22Rv1 (cell line): Measurements from ENCODE around the gene USP12.
"Not testable (repeated sequence)": the region's sequence is repeated elsewhere in the genome, so short reads cannot be mapped to it uniquely, and the experiment has no call there.

Experiments used
- H3K27ac ChIP-seq: fragments of 450-650 bp; 2 replicates; pipeline ENCODE4 v1.5.1; 2017
- ZFX ChIP-seq: fragments of 450-650 bp; IDR thresholded peaks from 2 replicates; pipeline ENCODE4 v1.6.1; 2017; ENCODE audit warnings: antibody characterized with exemption, borderline replicate concordance
- TF ChIP-seq, protein P1 (sequence below): fragments of 450-650 bp; IDR thresholded peaks from 2 replicates; pipeline ENCODE4 v1.5.1; 2017; ENCODE audit warnings: mild to moderate bottlenecking

Gene USP12

DNA sequence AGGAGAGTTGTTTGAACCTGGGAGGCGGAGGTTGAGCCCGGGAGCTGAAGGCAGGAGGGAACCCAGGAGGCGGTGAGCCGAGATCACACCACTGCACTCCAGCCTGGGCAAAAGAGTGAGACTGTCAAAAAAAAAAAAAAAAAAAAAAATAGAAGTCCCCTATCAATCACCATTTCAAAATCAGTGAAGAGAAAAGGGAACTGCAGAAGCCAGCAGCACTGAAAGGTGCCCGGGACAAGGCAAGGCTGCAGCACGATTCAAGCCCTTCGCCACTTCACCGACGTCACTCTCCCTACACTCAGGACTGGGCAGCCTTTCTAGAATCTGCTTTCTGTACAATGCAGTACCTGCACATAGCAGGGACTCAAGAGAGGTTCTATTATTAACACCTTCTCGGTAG, 21.9 kb upstream of the USP12 start:
- no peak for TF ChIP-seq ZFX
- TF ChIP-seq, protein P1, sequence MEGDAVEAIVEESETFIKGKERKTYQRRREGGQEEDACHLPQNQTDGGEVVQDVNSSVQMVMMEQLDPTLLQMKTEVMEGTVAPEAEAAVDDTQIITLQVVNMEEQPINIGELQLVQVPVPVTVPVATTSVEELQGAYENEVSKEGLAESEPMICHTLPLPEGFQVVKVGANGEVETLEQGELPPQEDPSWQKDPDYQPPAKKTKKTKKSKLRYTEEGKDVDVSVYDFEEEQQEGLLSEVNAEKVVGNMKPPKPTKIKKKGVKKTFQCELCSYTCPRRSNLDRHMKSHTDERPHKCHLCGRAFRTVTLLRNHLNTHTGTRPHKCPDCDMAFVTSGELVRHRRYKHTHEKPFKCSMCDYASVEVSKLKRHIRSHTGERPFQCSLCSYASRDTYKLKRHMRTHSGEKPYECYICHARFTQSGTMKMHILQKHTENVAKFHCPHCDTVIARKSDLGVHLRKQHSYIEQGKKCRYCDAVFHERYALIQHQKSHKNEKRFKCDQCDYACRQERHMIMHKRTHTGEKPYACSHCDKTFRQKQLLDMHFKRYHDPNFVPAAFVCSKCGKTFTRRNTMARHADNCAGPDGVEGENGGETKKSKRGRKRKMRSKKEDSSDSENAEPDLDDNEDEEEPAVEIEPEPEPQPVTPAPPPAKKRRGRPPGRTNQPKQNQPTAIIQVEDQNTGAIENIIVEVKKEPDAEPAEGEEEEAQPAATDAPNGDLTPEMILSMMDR, result no peak
- H3K27ac ChIP-seq, result no peak overlapping the region

DNA sequence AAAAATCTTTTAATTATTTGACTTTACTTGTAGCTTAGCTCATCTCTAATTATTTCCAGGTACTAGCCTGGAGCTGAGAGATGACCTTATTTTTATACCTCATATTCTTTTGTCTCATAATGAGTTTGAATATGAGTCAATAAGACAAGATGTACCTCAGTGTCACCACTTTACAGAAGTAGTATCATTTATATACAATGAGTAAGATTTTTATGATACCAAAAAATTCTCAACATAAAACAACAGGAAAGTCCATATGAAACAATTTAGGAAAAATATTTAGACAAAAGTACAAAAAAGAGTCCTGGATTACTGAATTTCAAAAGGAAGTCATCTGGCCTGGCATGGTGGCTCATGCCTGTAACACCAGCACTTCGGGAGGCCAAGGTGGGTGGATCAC, 21.4 kb upstream of the USP12 start:
- TF ChIP-seq ZFX, result no peak
- TF ChIP-seq, protein P1, result no peak

DNA sequence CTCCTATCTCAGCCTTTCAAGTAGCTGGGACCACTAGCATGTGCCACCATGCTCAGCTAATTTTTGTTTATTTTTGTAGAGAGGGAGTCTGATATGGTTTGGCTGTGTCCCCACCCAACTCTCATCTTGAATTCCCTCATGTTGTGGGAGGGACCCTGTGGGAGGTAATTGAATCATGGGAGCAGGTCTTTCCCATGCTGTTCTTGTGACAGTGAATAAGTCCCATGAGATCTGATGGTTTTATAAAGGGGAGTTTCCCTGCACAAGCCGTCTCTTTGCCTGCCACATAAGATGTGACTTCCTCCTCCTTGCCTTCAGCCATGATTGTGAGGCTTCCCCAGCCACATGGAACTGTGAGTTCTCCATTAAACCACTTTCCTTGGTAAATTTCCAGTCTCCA, 20.8 kb upstream of the USP12 start:
- not testable (repeated sequence) for H3K27ac ChIP-seq

More for the DNA sequence above, 21.4 kb upstream of the USP12 start:
- no peak overlapping the region for H3K27ac ChIP-seq

DNA sequence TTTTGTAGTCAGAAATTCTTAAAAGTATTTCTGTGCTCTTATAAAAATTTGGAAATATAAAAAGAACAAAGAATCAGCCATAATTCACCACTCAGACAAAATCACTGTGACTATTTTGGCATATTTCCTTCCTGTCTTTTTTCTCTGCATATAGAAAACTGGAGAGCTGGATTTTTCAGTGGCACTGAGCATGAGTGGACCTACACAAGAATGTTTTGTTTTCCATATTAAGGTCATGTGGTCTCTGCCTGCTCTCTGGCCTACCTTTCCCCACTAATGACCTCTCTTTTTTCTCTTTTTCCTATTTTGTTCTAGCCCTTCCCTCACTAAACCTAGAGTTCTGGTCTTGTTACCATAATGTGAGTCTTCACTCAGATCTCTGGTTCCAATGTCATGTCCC, 17.6 kb upstream of the USP12 start:
- TF ChIP-seq, protein P1, result no peak
- no peak for TF ChIP-seq ZFX
- H3K27ac ChIP-seq, result no peak overlapping the region

DNA sequence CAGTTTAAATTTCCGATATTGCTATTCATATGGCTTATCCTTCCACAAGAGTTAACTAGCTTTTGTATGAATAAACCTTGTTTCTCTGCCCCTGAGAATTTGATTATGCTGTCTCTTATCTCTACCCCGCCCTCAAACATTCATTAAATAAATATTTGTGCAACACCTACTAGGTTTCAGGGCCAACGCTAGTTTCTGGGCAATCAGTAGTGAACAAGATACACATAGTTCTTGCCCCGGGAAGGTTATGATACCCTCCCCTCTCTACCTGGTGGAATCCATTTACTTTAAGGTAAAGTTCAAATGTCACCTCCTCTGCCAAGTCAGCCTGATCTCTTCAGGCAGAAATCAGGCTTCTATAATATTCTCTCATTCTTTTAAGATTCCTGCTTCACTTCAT, 16.6 kb upstream of the USP12 start:
- no peak overlapping the region for H3K27ac ChIP-seq
- TF ChIP-seq ZFX, result no peak
- TF ChIP-seq, protein P1, result no peak

DNA sequence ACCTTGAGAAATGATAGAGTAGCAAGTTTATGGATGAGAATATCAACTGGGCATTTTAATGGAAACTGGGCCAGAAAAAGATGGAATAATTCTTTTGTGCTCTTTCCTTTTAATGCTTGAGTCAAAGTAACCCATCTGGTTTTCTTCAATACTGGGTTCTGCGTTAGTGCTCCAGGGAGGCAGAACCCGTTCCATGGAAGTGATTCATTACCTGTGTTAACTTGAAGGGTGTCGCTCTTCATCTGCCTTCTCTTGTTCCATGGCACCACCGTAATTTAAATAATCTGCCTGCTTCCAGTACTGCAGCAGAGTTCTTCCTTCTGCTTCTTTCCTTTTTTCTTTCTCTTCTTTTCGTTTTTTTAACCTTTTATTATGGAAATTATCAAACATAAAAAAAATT, 14.7 kb upstream of the USP12 start:
- TF ChIP-seq, protein P1, result no peak
- TF ChIP-seq ZFX, result no peak
- no peak overlapping the region for H3K27ac ChIP-seq

DNA sequence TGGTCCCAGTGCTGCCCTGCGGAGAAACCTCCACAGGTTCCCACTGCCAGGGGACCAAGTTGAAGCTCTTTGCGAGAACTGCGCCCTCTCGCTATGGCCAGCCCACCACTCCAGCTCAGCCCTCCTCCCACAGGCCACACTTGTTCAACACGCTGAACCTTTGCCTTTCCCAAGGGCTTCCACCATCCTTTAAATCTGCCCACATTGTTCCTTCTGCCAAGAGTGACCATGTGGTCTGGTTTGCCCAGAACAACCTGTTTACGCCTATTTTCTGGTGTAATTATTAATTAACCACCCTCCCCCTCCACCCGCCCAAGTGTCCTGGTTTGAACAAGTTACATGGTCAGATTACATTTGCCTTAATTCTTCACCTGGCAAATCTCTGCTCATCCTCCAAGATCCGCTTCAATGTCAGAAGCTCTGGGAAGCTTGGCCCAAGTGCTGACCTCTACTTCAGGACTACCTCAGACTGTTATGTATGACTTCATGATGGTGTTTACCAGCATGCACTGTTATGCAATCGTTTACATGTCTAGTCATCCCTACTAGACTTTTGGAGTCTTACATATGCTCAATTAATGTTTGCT, 12.0 kb upstream of the USP12 start:
- no peak for TF ChIP-seq ZFX
- TF ChIP-seq, protein P1, result no peak
- H3K27ac ChIP-seq, result peak overlapping the region; percentile 69

DNA sequence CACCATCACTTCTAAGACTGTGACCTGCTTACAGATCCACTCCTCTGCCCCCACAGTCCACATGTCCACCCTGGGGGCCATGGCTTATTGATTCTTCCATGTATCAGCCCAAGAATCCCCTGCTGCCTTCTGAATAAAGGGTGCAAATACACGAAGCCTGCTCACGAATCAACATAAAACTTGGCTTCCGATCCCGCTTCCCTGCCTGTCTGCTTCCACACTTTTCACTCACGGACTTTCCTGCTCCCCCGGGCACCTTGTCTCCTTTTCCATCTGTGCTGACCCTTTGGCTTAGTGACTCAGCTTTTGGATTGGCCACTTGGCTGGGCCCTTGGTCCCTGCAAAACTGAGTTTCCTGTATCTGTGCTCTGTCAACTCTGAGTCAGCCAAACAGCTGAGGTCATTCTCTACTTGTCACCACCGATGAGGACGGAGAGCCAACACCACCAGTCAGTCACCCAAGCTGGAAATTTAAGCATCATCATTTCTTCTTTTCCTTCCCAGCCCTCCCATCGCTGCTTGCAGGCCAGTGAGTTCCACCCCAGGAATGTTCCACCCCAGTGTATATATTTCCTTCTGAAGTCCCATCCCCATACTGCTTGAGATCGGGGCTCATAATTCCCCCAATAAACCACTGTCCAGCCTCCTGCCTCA, 11.4 kb upstream of the USP12 start:
- TF ChIP-seq ZFX, result no peak
- TF ChIP-seq, protein P1, result no peak
- H3K27ac ChIP-seq, result peak overlapping the region; percentile 69
